Colonic mucosa (tissue), 4 donors: Measurements from ENCODE around the gene ZFY. TPM values are rescaled to one million over a fixed set of nuclear protein-coding genes. Genes with fewer than 3 reads are reported as not detected.
"Not testable (repeated sequence)": the region's sequence is repeated elsewhere in the genome, so short reads cannot be mapped to it uniquely, and the experiment has no call there.

Experiments
- DNase-seq: peaks from one replicate; pipeline ENCODE4 v3.0.0-alpha.2; 2020
- H3K27ac ChIP-seq: fragments of 200-600 bp; one replicate; pipeline ENCODE4 v1.8.0; 2021
- H3K27me3 ChIP-seq: fragments of 200-600 bp; one replicate; pipeline ENCODE4 v1.8.0; 2021
- H3K36me3 ChIP-seq: fragments of 200-600 bp; one replicate; pipeline ENCODE4 v1.8.0; 2021
- H3K4me1 ChIP-seq: fragments of 200-600 bp; one replicate; pipeline ENCODE4 v1.8.0; 2021; ENCODE audit warnings: mild to moderate bottlenecking
- H3K4me3 ChIP-seq: fragments of 200-600 bp; one replicate; pipeline ENCODE4 v1.8.0; 2021
- H3K9ac ChIP-seq, 2 donors: one replicate each; pipeline ENCODE4 v1.7.0; 2013; ENCODE audit warnings: control low read depth in 2 of 2, low read depth in 2 of 2, low read length in 2 of 2
- H3K9me3 ChIP-seq: fragments of 200-600 bp; one replicate; pipeline ENCODE4 v1.8.0; 2021
- CTCF ChIP-seq: fragments of 200-600 bp; IDR thresholded peaks from one replicate; pipeline ENCODE4 v1.8.0; 2022; ENCODE audit warnings: antibody characterized with exemption, mild to moderate bottlenecking
- intact Hi-C: fragments of 100-400 bp; cut with DNase I; formaldehyde crosslinking; loops from one replicate; pipeline ENCODE4 v1.14.1; 2022
- total RNA-seq, 2 donors: library from RNA; stranded (reverse); fragmentation: NEBNext Ultra II Directional in 1 of 2; extraction: Animal tissue kit (Norgen Biotek cat#: 25700) in 1 of 2; gene quantifications; one replicate each; pipeline ENCODE4 v1.2.1, GENCODE V29; 2021
- donor health status: healthy.
- donor health status: DM: no; HTN: no; CAD: no.
- donor health status: DM: no; HTN: no; CAD: no.

The ZFY gene
- total RNA-seq, 2 donors from 2014 or later: 0.35 TPM; not detected in 1

GRCh38 chrY:2972708-2973107 is 37.5 kb downstream of the ZFY start:
- Histone ChIP-seq H3K9me3 (no peaks in the 10 kb centered on the region), H3K27me3 (no peaks in the 10 kb centered on the region), H3K4me1 (no peaks in the 10 kb centered on the region), H3K36me3 (no peaks in the 10 kb centered on the region), H3K9ac (no peak overlapping the region), H3K27ac (no peak overlapping the region), H3K4me3 (no peak overlapping the region)
- DNase-seq: no peak
- TF ChIP-seq CTCF: no peak
- intact Hi-C loops: no loop called here

GRCh38 chrY:2973110-2973751 is 38.0 kb downstream of the ZFY start:
- Histone ChIP-seq H3K4me1 (no peaks in the 10 kb centered on the region), H3K27me3 (no peaks in the 10 kb centered on the region), H3K9me3 (no peaks in the 10 kb centered on the region), H3K4me3 (no peak overlapping the region), H3K9ac (no peak overlapping the region), H3K27ac (no peak overlapping the region), H3K36me3 (no peaks in the 10 kb centered on the region)
- no peak for TF ChIP-seq CTCF
- intact Hi-C loops: no loop called here
- DNase-seq: no peak

GRCh38 chrY:2979283-2979682 is 44.1 kb downstream of the ZFY start:
- Histone ChIP-seq H3K9me3 (no peaks in the 10 kb centered on the region), H3K27me3 (no peaks in the 10 kb centered on the region), H3K4me1 (no peaks in the 10 kb centered on the region), H3K4me3 (no peak overlapping the region), H3K27ac (no peak overlapping the region), H3K9ac (no peak overlapping the region), H3K36me3 (no peaks in the 10 kb centered on the region)
- intact Hi-C loops: no loop called here
- no peak for TF ChIP-seq CTCF
- DNase-seq: no peak

GRCh38 chrY:2984491-2984890 is 49.3 kb downstream of the ZFY start:
- H3K9me3 ChIP-seq: no peaks in the 10 kb centered on the region
- H3K4me1 ChIP-seq: no peaks in the 10 kb centered on the region
- intact Hi-C loops: no loop called here
- no peak overlapping the region for H3K27ac ChIP-seq
- H3K36me3 ChIP-seq: no peaks in the 10 kb centered on the region
- H3K4me3 ChIP-seq: no peak overlapping the region
- DNase-seq: no peak
- H3K9ac ChIP-seq: no peak overlapping the region
- TF ChIP-seq CTCF: no peak
- no peaks in the 10 kb centered on the region for H3K27me3 ChIP-seq

- intact Hi-C loops, H3K27me3 ChIP-seq, DNase-seq, H3K4me1 ChIP-seq, H3K27ac ChIP-seq, H3K9ac ChIP-seq, H3K4me3 ChIP-seq, H3K36me3 ChIP-seq, H3K9me3 ChIP-seq: not testable (repeated sequence)
Measured at GRCh38 chrY:2987178-2987577, 52.0 kb downstream of the ZFY start.

- DNase-seq, intact Hi-C loops, H3K9ac ChIP-seq: not testable (repeated sequence)
Measured at GRCh38 chrY:2997369-2997768, 62.2 kb downstream of the ZFY start.

More at GRCh38 chrY:2997369-2997768, 62.2 kb downstream of the ZFY start:
- H3K27ac ChIP-seq, H3K4me1 ChIP-seq, H3K36me3 ChIP-seq, H3K9me3 ChIP-seq, H3K4me3 ChIP-seq, H3K27me3 ChIP-seq: not testable (repeated sequence)
